Body of pancreas (tissue), 4 donors: ENCODE measurements around the gene CISH.

Experiments used
- CTCF ChIP-seq, 7 experiments: fragments of 450-650 bp in 4 of 7; fragments of 200-600 bp in 3 of 7; sonication (generic) in 3 of 7; IDR thresholded peaks; one replicate each; pipeline ENCODE4 v1.5.1; 2016 to 2019; ENCODE audit warnings: antibody characterized with exemption in 7 of 7
- POLR2A ChIP-seq, 3 donors: fragments of 450-650 bp; IDR thresholded peaks; one replicate each; pipeline ENCODE4 v1.6.1; 2016; ENCODE audit warnings: antibody characterized with exemption in 3 of 3, mild to moderate bottlenecking in 2 of 3

- no peak for TF ChIP-seq CTCF (IDR thresholded peaks at IDR 0.05)
- no peak for TF ChIP-seq POLR2A (IDR thresholded peaks at IDR 0.05)
Measured at GRCh38 chr3:50581459-50581842, 30.1 kb downstream of the CISH start.
